DND-41 (cell line): ENCODE results near the gene NXN.
"Not testable (repeated sequence)": the region's sequence is repeated elsewhere in the genome, so short reads cannot be mapped to it uniquely, and the experiment has no call there.

Source experiments
- EZH2 ChIP-seq: IDR thresholded peaks from 3 replicates; pipeline ENCODE4 v1.6.1; 2012; ENCODE audit warnings: borderline replicate concordance, low read depth, mild to moderate bottlenecking, moderate library complexity, low read length, inconsistent platforms; ENCODE audit not compliant: severe bottlenecking
- TF ChIP-seq, protein P1 (sequence below): IDR thresholded peaks from 2 replicates; pipeline ENCODE4 v1.5.1; 2012; ENCODE audit warnings: borderline replicate concordance, low read length, moderate library complexity, mild to moderate bottlenecking; ENCODE audit not compliant: poor library complexity, severe bottlenecking; ENCODE audit errors: extremely low read depth

- TF ChIP-seq, protein P1, sequence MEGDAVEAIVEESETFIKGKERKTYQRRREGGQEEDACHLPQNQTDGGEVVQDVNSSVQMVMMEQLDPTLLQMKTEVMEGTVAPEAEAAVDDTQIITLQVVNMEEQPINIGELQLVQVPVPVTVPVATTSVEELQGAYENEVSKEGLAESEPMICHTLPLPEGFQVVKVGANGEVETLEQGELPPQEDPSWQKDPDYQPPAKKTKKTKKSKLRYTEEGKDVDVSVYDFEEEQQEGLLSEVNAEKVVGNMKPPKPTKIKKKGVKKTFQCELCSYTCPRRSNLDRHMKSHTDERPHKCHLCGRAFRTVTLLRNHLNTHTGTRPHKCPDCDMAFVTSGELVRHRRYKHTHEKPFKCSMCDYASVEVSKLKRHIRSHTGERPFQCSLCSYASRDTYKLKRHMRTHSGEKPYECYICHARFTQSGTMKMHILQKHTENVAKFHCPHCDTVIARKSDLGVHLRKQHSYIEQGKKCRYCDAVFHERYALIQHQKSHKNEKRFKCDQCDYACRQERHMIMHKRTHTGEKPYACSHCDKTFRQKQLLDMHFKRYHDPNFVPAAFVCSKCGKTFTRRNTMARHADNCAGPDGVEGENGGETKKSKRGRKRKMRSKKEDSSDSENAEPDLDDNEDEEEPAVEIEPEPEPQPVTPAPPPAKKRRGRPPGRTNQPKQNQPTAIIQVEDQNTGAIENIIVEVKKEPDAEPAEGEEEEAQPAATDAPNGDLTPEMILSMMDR: not testable (repeated sequence)
- not testable (repeated sequence) for TF ChIP-seq EZH2
These were observed 126.7 kb downstream of the NXN start for GRCh38 chr17:852850-853249.
